Measurements from ENCODE around the gene MZB1.
"Not testable (repeated sequence)": the region's sequence is repeated elsewhere in the genome, so short reads cannot be mapped to it uniquely, and the experiment has no call there.

MZB1 gene

GRCh38 chr5:139410121-139410992 lies 20.6 kb upstream of the MZB1 start:
- no peak for DNase-seq (ENCODE audit: low read depth)

GRCh38 chr5:139409116-139409515 lies 19.4 kb upstream of the MZB1 start:
- not testable (repeated sequence) for DNase-seq (ENCODE audit: low read depth)

DNA sequence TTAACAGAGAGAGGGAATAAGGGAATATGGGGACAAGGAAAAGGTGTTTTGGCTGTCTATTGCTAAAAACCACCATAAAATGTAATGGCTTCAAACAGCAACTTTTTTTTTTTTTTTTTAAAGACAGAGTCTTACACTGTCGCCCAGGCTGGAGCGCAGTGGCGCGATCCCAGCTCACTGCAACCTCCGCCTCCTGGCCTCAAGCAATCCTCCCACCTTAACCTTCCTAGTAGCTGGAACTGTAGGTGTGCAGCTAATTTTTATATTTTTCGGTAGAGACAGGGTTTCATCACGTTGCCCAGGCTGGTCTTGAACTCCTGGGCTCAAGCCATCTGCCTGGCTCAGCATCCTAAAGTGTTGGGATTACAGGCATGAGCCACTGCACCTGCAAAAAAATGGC lies 18.5 kb upstream of the MZB1 start:
- no peak for DNase-seq (ENCODE audit: low read depth)

- no peak for DNase-seq (ENCODE audit: low read depth)
These were observed 17.8 kb upstream of the MZB1 start for GRCh38 chr5:139407517-139407916.

DNA sequence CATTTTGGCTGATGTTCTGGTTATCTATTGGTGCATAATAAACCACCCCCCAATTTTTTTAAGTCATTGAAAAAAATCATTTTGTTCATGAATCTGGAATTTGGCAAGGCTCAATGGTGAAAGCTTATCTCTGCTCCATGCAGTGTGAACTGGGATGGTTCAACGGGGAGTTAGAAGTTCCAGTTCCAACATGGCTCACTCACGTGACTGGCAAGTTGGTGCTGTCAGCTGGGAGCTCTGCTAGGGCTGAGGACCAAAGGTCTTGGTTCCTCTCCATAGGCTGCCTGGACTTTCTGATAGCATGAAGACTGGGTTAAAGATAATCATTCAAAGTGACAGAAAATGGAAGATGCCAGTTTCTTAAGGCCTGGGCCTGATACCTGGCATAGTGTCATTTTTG lies 17.2 kb upstream of the MZB1 start:
- no peak for DNase-seq (ENCODE audit: low read depth)

GRCh38 chr5:139404484-139404840 lies 14.7 kb upstream of the MZB1 start:
- no peak for DNase-seq (ENCODE audit: low read depth)

DNA sequence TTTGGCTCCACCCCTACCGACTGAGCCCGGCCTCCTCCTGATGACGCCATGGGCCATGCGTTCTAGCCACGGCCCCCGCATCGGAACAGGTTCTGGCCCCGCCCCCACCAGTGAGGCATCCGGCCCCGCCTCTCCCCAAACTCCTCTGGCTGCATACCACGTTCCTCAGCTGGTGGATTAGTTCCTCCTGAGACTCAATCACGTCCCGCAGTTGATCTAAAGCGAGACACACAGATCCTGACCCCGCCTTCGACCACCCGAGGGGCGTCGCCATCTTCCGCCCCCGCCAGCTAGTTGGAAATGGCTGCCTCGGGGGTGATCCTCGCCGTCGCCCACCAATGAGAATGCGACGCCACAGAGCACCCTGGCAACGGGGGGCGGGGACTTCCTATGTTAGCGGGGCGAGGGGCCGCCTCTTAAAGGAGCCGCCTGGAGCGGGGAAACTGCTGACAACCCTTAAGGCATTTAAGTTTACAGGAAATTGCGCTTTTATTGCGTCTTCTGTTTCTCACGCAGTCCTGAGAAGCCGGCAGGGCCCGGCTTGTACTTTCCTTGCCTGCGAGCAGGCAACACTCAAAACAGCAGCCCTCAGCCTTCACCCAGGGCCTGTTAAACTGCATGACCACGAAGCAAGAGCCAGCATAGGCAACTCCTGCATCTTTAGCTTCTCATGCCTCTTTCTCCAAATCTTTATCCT lies 14.2 kb upstream of the MZB1 start, which contains the start of gene SPATA24:
SPATA24 (minus strand) TSS at position 303 of the 697 bp plus-strand sequence; CDS start at position 274, 29 bp downstream.
- peak; percentile 95 for DNase-seq (ENCODE audit: low read depth)

DNA sequence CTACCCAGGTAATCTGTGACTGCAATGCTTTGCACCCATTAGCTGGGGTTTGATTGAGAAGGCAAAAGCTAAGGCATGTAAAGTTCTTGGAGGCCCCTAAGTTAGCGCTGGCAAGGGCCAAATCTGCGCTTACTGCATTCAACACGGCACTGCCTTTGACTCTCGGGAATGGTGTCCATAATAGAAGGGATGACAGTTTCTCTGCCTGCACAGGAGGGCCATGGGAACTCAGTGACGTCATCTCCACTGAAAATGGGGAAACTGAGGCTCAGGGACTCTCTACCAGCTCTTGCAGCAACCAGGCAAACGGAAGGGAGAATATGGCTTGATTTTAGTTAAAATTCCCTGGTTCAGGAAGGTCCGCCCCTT lies 13.7 kb upstream of the MZB1 start:
- DNase-seq (ENCODE audit: low read depth) = no peak

GRCh38 chr5:139402561-139403158 lies 12.9 kb upstream of the MZB1 start:
- DNase-seq (ENCODE audit: low read depth) = peak; percentile 35

- DNase-seq (ENCODE audit: low read depth) = no peak
These were observed 11.8 kb upstream of the MZB1 start for GRCh38 chr5:139401546-139401945.

DNA sequence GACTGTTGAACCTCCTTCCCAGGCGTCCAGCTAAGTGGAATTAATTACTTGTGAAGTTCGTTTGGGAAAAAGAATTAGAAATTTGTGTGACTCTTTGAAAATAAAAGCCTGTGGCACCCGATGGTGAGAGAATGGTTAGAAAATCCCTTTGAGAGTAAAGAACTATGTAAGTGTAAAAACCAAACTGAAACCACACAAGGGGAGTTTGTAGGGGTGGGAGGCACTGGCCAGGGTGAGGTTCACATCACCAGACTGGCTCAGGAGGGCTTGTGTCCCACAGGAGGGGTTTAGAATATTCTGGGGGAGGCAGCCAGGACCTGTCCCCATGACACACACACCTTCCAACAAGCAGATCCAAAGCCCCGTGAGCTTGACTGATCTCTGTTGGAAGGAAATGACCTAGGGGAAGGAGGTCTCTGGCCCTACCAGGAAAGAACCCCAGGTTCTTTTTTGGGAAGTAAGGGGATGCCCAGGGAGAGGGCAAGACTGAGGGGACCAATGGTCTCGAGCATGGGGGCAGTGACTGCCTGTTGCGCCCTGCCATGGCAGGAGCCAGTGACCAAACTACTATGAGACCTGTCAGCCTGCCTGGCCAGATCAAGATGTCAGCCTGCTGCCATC lies 9.9 kb upstream of the MZB1 start:
- no peak for DNase-seq (ENCODE audit: low read depth)

DNA sequence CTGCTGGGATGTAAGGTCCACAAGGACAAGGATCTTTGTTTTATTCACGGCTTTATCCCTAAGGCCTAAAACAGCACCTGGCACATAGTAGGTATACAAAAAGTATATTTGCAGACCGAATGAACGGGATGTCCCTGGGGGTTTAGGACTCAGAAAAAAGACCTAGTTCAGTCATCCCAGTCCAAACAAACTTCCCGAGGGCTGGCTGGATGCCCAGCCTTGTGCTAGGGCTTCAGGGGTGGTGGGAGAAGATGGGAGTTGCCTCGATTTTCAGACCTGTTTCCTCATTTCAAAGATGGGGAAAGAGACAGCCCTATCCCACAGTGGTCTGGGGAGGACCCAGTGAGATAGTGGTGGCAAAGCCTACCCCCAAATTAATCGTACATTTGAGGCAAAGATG lies 8.2 kb upstream of the MZB1 start:
- DNase-seq (ENCODE audit: low read depth) = no peak

DNA sequence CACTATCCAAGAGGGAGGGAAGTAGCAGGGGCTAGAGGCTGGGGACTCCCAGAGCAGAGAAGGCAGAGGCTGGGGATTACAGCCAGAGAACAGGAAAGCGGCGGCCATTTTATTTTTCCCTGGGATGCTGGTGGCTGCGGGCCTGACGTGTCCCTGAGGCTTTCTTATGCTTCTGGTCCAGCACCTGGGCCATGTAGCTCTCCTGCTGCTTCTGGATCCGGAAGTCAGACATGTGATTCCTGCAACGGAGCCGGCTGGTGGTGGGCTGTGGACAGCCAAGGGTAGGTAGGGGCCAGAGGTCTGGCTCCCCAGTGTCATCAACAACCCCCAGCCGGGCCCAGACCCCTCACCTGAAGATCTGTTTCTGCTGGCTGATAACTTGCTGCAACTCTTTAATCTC lies 7.0 kb upstream of the MZB1 start:
- DNase-seq (ENCODE audit: low read depth) = no peak

- no peak for DNase-seq (ENCODE audit: low read depth)
These were observed 6.3 kb upstream of the MZB1 start for GRCh38 chr5:139395844-139396640.

GRCh38 chr5:139394654-139395566 lies 5.2 kb upstream of the MZB1 start, which contains the start of gene PROB1:
PROB1 (minus strand) TSS chr5:139395104; CDS start chr5:139395081, 23 bp downstream.
- DNase-seq (ENCODE audit: low read depth) = no peak

- no peak for DNase-seq (ENCODE audit: low read depth)
These were observed 4.5 kb upstream of the MZB1 start for GRCh38 chr5:139394123-139394653.

GRCh38 chr5:139393497-139394122 lies 3.9 kb upstream of the MZB1 start:
- no peak for DNase-seq (ENCODE audit: low read depth)

GRCh38 chr5:139392678-139393496 lies 3.2 kb upstream of the MZB1 start:
- DNase-seq (ENCODE audit: low read depth) = peak; percentile 67

- no peak for DNase-seq (ENCODE audit: low read depth)
These were observed 2.6 kb upstream of the MZB1 start for GRCh38 chr5:139392324-139392677.
